Activated T-cell treated with anti-CD3 and anti-CD28 coated beads, Interleukin-2, amount 50 U/mL, for 1 hour (primary cell): Measurements from ENCODE around the gene PITPNC1.

Experiments
- DNase-seq: peaks from one replicate; pipeline ENCODE4 v3.0.0-alpha.2; 2020

PITPNC1 gene

GRCh38 chr17:67519801-67520251 lies 142.7 kb downstream of the PITPNC1 start:
- DNase-seq = no peak

- DNase-seq = no peak
Observed at GRCh38 chr17:67520252-67520906, 143.3 kb downstream of the PITPNC1 start.

- no peak for DNase-seq
Observed at GRCh38 chr17:67520916-67521774, 144.1 kb downstream of the PITPNC1 start.

GRCh38 chr17:67521775-67522069 lies 144.6 kb downstream of the PITPNC1 start:
- no peak for DNase-seq

GRCh38 chr17:67523101-67523500 lies 146.0 kb downstream of the PITPNC1 start:
- no peak for DNase-seq

GRCh38 chr17:67525239-67526135 lies 148.4 kb downstream of the PITPNC1 start:
- no peak for DNase-seq

GRCh38 chr17:67526700-67527099 lies 149.6 kb downstream of the PITPNC1 start:
- no peak for DNase-seq

GRCh38 chr17:67528751-67529436 lies 151.8 kb downstream of the PITPNC1 start:
- DNase-seq = no peak

GRCh38 chr17:67531291-67531690 lies 154.2 kb downstream of the PITPNC1 start:
- no peak for DNase-seq

GRCh38 chr17:67532326-67532871 lies 155.3 kb downstream of the PITPNC1 start:
- DNase-seq = no peak

- DNase-seq = no peak
Observed at GRCh38 chr17:67534941-67535340, 157.9 kb downstream of the PITPNC1 start.

GRCh38 chr17:67542219-67543114 lies 165.4 kb downstream of the PITPNC1 start:
- DNase-seq = no peak

- DNase-seq = no peak
Observed at GRCh38 chr17:67544364-67544955, 167.4 kb downstream of the PITPNC1 start.

- no peak for DNase-seq
Observed at GRCh38 chr17:67546578-67547527, 169.8 kb downstream of the PITPNC1 start.

GRCh38 chr17:67548693-67549092 lies 171.6 kb downstream of the PITPNC1 start:
- DNase-seq = no peak

- no peak for DNase-seq
Observed at GRCh38 chr17:67549820-67550219, 172.7 kb downstream of the PITPNC1 start.

GRCh38 chr17:67554634-67555033 lies 177.6 kb downstream of the PITPNC1 start:
- DNase-seq = no peak

- no peak for DNase-seq
Observed at GRCh38 chr17:67555855-67556254, 178.8 kb downstream of the PITPNC1 start.

- no peak for DNase-seq
Observed at GRCh38 chr17:67557052-67557845, 180.2 kb downstream of the PITPNC1 start.
